ENCODE results near the gene BRD3OS. TPM values are rescaled to one million over a fixed set of nuclear protein-coding genes. Genes with fewer than 3 reads are reported as not detected.
A peak's percentile ranks its signal among the peaks of the same experiment; 100 is the strongest.

BRD3OS gene, protein sequence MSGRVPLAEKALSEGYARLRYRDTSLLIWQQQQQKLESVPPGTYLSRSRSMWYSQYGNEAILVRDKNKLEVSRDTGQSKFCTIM
- total RNA-seq: 10 to 100 TPM; 11.9 to 15.5 (median 13.9) TPM

DNA sequence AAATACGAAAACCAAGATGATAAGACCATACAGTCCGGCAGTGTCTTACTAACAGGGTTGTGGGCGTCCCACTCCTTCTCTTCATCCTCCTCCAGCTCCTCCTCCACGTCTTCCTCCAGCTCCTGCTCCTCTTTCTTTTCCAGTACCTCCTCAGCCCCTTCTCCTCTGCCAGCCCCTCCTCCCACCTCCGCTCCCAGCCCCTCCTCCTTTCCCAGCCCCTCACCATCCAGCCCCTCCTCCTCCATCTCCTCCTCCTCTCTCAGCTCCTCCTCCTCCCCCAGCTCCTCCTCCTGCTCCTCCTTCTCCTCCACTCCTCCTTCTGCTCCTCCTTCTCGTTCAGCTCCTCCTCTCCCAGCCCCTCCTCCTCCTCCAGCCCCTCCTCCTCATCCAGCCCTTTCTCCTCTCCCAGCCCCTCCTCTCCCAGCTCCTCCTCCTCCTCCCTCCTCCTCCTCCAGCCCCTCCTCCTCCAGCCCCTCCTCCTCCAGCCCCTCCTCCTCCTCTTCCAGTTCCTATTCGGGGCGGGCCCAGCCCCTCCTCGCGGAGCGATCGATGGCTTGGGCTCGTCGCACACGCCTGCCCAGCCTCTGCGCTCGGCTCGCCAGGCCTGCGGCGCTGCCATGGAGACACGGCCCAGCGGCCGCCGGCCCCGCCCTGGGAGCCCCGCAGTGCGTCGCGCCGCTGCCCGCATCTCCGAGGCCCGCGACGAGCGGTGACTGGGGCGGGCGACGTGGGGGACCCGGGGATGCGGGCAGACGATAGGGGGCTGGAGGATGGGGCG is at the start of gene BRD3OS:
Gene BRD3OS (plus strand): TSS at position 654 of the 778 bp plus-strand sequence. CDS start 1,267 bp downstream, outside the sequence.
- Mint-ChIP-seq H3K4me3 (peak within 1 kb of the TSS; percentile 79), H3K9me3 (no peaks in the 10 kb centered on the region), H3K4me1 (ENCODE audit: low read depth) (peaks cover 10% of the 10 kb centered on the region), H3K36me3 (ENCODE audit: insufficient read depth) (peaks cover 5% of the 10 kb centered on the region), H3K27me3 (ENCODE audit: low read depth) (no peaks in the 10 kb centered on the region)
- DNase-seq (peak; percentile 87), ATAC-seq (peak; percentile 93 to 96)

- DNase-seq: no peak
- H3K4me1 Mint-ChIP-seq (ENCODE audit: low read depth): no peaks in the 10 kb centered on the region
- no peaks in the 10 kb centered on the region for H3K27me3 Mint-ChIP-seq (ENCODE audit: low read depth)
- H3K9me3 Mint-ChIP-seq: no peaks in the 10 kb centered on the region
- H3K4me3 Mint-ChIP-seq: no peak overlapping the region
- H3K36me3 Mint-ChIP-seq (ENCODE audit: insufficient read depth): no peaks in the 10 kb centered on the region
- no peak for ATAC-seq
These were observed 49.8 kb upstream of the BRD3OS start for GRCh38 chr9:133975511-133975910.

DNA sequence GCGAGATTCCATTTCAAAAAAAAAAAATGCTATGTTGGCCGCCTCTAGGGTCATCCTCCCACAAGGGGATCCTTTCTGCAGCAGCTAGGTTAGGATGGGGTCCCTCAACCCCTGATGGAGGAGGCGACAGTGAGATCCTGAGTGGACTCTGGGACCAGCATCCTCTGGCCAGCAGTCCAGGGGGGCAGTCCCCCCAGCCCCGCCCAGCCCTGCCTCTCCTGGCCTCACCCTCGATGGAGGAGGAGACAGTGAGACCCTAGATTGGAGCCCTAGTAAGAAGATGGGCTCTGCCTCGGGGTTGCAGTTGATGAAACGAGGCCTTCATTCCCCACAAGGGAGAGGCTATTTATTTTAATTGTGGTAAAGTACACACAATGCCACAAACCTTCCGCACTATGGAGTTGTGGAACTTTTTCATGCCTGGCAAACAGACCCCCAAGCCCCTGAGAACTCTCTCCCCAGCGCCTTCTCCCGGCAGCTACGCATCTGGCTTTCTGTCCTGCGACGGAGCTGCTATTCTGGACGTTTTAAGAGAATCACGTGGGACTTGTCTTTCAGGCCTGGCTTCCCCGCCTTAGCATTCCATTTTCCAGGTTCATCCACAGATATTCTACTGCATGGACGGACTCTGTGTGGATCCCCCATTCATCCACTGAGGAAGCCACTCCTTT is 49.0 kb upstream of the BRD3OS start:
- Mint-ChIP-seq H3K9me3 (no peaks in the 10 kb centered on the region), H3K36me3 (ENCODE audit: insufficient read depth) (no peaks in the 10 kb centered on the region), H3K4me3 (no peak overlapping the region)

GRCh38 chr9:133976887-133977286 is 48.4 kb upstream of the BRD3OS start:
- ATAC-seq (no peak), DNase-seq (no peak)
- Mint-ChIP-seq H3K9me3 (no peaks in the 10 kb centered on the region), H3K4me3 (no peak overlapping the region), H3K36me3 (ENCODE audit: insufficient read depth) (no peaks in the 10 kb centered on the region), H3K4me1 (ENCODE audit: low read depth) (no peaks in the 10 kb centered on the region), H3K27me3 (ENCODE audit: low read depth) (no peaks in the 10 kb centered on the region)

More for the DNA sequence above, 49.0 kb upstream of the BRD3OS start:
- ATAC-seq (no peak), DNase-seq (no peak)
- H3K27me3 Mint-ChIP-seq (ENCODE audit: low read depth): no peaks in the 10 kb centered on the region
- H3K4me1 Mint-ChIP-seq (ENCODE audit: low read depth): no peaks in the 10 kb centered on the region

DNA sequence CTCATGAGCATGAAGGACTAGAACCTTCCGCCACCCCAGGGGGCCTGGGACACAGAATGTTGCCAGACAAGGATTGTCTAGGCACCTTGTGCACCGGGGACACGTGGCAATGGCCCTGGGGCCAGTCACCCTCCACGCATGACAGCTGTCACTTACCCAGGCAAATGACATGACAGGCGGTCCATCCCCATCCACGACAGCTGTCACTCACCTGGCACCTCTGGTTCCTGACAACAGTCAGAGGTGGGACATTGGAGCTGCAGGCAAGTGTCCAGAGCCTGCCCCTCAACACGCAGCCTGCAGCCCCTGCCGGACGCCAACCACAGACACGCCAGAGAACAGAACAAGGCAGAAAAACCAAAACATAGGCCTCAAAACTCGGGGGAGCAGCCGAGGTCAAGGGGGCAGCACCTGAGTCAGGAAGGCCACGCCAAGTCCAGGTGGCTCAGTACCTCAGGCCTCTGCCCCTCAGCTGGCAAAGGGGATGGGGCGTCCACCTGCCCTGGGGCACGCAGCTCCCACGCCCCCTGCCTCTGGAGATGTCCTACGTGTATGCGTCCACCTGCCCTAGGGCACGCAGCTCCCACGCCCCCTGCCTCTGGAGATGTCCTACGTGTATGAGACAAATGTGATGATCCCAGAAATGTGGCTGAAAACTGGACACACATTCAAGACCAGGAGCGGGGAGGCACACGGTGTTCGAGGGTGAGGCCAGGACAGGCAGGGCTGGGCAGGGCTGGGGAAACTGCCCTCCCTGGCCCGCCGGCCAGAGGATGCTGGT is 47.7 kb upstream of the BRD3OS start:
- no peaks in the 10 kb centered on the region for H3K27me3 Mint-ChIP-seq (ENCODE audit: low read depth)
- H3K4me1 Mint-ChIP-seq (ENCODE audit: low read depth): no peaks in the 10 kb centered on the region
- DNase-seq: no peak
- H3K9me3 Mint-ChIP-seq: no peaks in the 10 kb centered on the region
- H3K36me3 Mint-ChIP-seq (ENCODE audit: insufficient read depth): no peaks in the 10 kb centered on the region
- no peak for ATAC-seq
- no peak overlapping the region for H3K4me3 Mint-ChIP-seq

DNA sequence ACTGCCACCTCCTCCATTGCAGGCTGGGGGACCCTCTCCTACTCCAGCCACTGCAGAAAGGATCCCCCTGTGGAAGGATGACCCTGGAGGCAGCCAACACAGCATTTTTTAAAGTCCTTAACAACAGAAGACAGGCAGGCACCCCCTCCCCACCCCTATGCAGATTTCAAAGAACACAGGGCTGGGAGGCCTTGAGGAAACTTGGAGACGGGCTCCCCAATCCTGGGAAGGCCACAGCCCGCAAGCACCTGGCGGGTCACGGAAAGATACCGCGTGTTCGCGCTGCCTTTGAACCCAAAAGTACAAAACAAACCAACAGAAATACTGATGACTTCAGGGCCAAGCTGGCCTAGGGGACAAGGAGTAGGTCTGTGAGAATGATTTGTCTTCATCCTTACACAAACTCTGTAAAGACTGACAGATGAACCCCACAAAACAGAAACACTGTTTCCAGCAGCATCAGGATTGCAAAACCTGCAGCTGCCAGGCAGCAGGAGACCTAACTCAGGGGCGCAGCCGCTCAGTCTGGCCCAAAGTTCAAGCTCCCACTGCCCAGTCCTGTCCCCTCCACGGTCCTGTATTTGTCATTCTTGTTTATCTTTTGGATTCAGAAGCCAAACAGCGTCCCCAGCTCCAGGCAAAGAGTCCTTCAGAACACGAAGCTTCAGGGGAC is 46.9 kb upstream of the BRD3OS start:
- H3K27me3 Mint-ChIP-seq (ENCODE audit: low read depth): no peaks in the 10 kb centered on the region

GRCh38 chr9:133978899-133979272 is 46.4 kb upstream of the BRD3OS start:
- no peaks in the 10 kb centered on the region for H3K9me3 Mint-ChIP-seq
- DNase-seq (no peak), ATAC-seq (no peak)
- no peaks in the 10 kb centered on the region for H3K36me3 Mint-ChIP-seq (ENCODE audit: insufficient read depth)
- no peaks in the 10 kb centered on the region for H3K27me3 Mint-ChIP-seq (ENCODE audit: low read depth)
- H3K4me1 Mint-ChIP-seq (ENCODE audit: low read depth): no peaks in the 10 kb centered on the region
- H3K4me3 Mint-ChIP-seq: no peak overlapping the region

More for the DNA sequence above, 46.9 kb upstream of the BRD3OS start:
- no peak overlapping the region for H3K4me3 Mint-ChIP-seq
- no peaks in the 10 kb centered on the region for H3K9me3 Mint-ChIP-seq
- no peaks in the 10 kb centered on the region for H3K36me3 Mint-ChIP-seq (ENCODE audit: insufficient read depth)
- no peaks in the 10 kb centered on the region for H3K4me1 Mint-ChIP-seq (ENCODE audit: low read depth)
- DNase-seq: no peak
- ATAC-seq: no peak

GRCh38 chr9:133979273-133979920 is 45.9 kb upstream of the BRD3OS start:
- ATAC-seq (no peak), DNase-seq (no peak)
- no peaks in the 10 kb centered on the region for H3K9me3 Mint-ChIP-seq
- no peak overlapping the region for H3K4me3 Mint-ChIP-seq
- no peaks in the 10 kb centered on the region for H3K4me1 Mint-ChIP-seq (ENCODE audit: low read depth)
- H3K27me3 Mint-ChIP-seq (ENCODE audit: low read depth): no peaks in the 10 kb centered on the region
- no peaks in the 10 kb centered on the region for H3K36me3 Mint-ChIP-seq (ENCODE audit: insufficient read depth)

DNA sequence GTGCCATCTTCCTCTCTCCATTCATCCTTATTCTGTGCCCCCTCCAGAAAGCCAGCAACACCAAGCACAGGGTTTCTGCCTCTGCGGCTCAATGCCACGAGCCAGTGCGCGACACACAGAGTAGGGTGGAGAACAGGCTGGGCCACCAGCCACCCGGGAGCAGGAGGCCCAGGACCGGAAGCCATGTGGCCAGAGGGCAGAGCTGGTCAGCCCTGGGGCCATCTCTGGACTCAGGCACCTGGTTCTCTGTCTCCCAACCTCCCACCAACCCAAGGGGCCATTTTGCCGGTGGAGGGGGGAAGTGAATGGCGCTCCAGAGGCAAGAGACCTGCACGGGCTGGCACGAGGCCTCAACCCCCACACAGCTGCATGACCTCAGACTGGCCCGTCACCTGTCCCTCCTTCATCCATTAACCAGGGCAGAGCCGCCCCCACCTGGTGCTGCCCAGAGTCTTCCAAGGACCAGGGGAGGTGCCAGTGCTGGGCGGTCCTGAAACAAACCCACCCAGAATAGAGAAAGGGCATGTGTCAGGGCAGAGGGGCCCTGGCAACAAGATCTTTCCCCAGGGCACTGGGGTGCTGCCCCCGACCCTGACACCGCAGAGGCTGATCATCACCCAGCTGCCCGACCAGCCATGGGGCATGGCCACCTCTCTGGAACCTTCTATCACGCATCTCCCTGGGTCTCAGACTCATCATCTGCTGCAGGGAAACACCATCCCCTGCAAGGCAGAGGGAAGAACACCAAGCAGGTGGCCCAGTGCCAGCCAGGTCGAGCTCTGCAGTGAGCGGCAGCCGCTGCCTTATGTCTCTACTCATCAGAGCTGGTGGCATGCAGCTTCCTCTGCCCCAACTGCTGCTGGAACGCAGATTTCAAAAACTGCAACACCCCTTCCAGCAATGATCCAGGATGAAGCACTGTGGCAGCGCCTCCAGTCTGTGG is 45.1 kb upstream of the BRD3OS start:
- Mint-ChIP-seq H3K4me1 (ENCODE audit: low read depth) (no peaks in the 10 kb centered on the region), H3K9me3 (no peaks in the 10 kb centered on the region), H3K4me3 (no peak overlapping the region), H3K36me3 (ENCODE audit: insufficient read depth) (no peaks in the 10 kb centered on the region), H3K27me3 (ENCODE audit: low read depth) (no peaks in the 10 kb centered on the region)
- ATAC-seq (no peak), DNase-seq (no peak)

GRCh38 chr9:133980864-133981588 is 44.3 kb upstream of the BRD3OS start:
- ATAC-seq: no peak
- no peak overlapping the region for H3K4me3 Mint-ChIP-seq
- DNase-seq: no peak
- no peaks in the 10 kb centered on the region for H3K9me3 Mint-ChIP-seq
- H3K36me3 Mint-ChIP-seq (ENCODE audit: insufficient read depth): no peaks in the 10 kb centered on the region
- no peaks in the 10 kb centered on the region for H3K27me3 Mint-ChIP-seq (ENCODE audit: low read depth)
- H3K4me1 Mint-ChIP-seq (ENCODE audit: low read depth): no peaks in the 10 kb centered on the region

GRCh38 chr9:133981589-133981957 is 43.7 kb upstream of the BRD3OS start:
- no peaks in the 10 kb centered on the region for H3K36me3 Mint-ChIP-seq (ENCODE audit: insufficient read depth)
- H3K4me1 Mint-ChIP-seq (ENCODE audit: low read depth): no peaks in the 10 kb centered on the region
- no peaks in the 10 kb centered on the region for H3K9me3 Mint-ChIP-seq
- DNase-seq (no peak), ATAC-seq (no peak)
- H3K27me3 Mint-ChIP-seq (ENCODE audit: low read depth): no peaks in the 10 kb centered on the region
- no peak overlapping the region for H3K4me3 Mint-ChIP-seq

GRCh38 chr9:133981958-133982681 is 43.2 kb upstream of the BRD3OS start:
- Mint-ChIP-seq H3K4me3 (no peak overlapping the region), H3K36me3 (ENCODE audit: insufficient read depth) (no peaks in the 10 kb centered on the region), H3K9me3 (no peaks in the 10 kb centered on the region), H3K4me1 (ENCODE audit: low read depth) (no peaks in the 10 kb centered on the region), H3K27me3 (ENCODE audit: low read depth) (no peaks in the 10 kb centered on the region)
- DNase-seq: no peak
- no peak for ATAC-seq

Data from activated T-cell treated with anti-CD3 and anti-CD28 coated beads, Interleukin-2, amount 50 U/mL, for 4 hours (primary cell).